Measurements from ENCODE around the gene VAV3. TPM values are rescaled to one million over a fixed set of nuclear protein-coding genes. Genes with fewer than 3 reads are reported as not detected.

VAV3 gene
- total and polyA plus RNA-seq, 4 donors = 1.7 to 14.4 (median 7.6) TPM

- Histone ChIP-seq H3K27ac (ENCODE audit: low read depth in 1 of 2, low read length in 1 of 2) (no peak overlapping the region), H3K36me3 (ENCODE audit: control insufficient read depth in 4 of 4, insufficient read depth in 4 of 4, low read length in 4 of 4) (no peaks in the 10 kb centered on the region), H3K9me3 (ENCODE audit: control insufficient read depth in 4 of 4, insufficient read depth in 3 of 4, low read length in 3 of 4) (peaks cover 0 to 2% (median 0%) of the 10 kb centered on the region in 4 donors), H3K4me1 (ENCODE audit: control insufficient read depth in 5 of 5, insufficient read depth in 5 of 5, low read length in 5 of 5) (peaks cover 0 to 6% (median 0%) of the 10 kb centered on the region in 5 donors), H3K27me3 (ENCODE audit: control insufficient read depth in 3 of 3, insufficient read depth in 3 of 3, low read length in 2 of 3) (no peaks in the 10 kb centered on the region), H3K4me3 (no peak overlapping the region), H3K9ac (ENCODE audit: insufficient read depth in 1 of 2, low read length in 2 of 2) (no peak overlapping the region)
- ATAC-seq (ENCODE audit: insufficient read depth, low FRiP score) (no peak), DNase-seq (no peak)
- TF ChIP-seq CTCF (IDR thresholded peaks at IDR 0.05; ENCODE audit: control extremely low read depth, extremely low read depth) = no peak
- 99% methylated on average over 15 of the region's 15 CpGs for WGBS, 2 donors
Measured at GRCh38 chr1:107570768-107571167, 394.2 kb downstream of the VAV3 start.

GRCh38 chr1:107563441-107563840 lies 401.5 kb downstream of the VAV3 start:
- WGBS, 2 donors = 77 to 86% methylated on average over 3 of the region's 3 CpGs
- DNase-seq = no peak

GRCh38 chr1:107559881-107560280 lies 405.1 kb downstream of the VAV3 start:
- Histone ChIP-seq H3K27ac (ENCODE audit: low read depth in 1 of 2, low read length in 1 of 2) (no peak overlapping the region), H3K27me3 (ENCODE audit: control insufficient read depth in 3 of 3, insufficient read depth in 3 of 3, low read length in 2 of 3) (no peaks in the 10 kb centered on the region), H3K4me1 (ENCODE audit: control insufficient read depth in 5 of 5, insufficient read depth in 5 of 5, low read length in 5 of 5) (no peaks in the 10 kb centered on the region), H3K9me3 (ENCODE audit: control insufficient read depth in 4 of 4, insufficient read depth in 3 of 4, low read length in 3 of 4) (no peaks in the 10 kb centered on the region), H3K4me3 (no peak overlapping the region), H3K36me3 (ENCODE audit: control insufficient read depth in 4 of 4, insufficient read depth in 4 of 4, low read length in 4 of 4) (no peaks in the 10 kb centered on the region), H3K9ac (ENCODE audit: insufficient read depth in 1 of 2, low read length in 2 of 2) (no peak overlapping the region)
- 89 to 94% methylated on average over 3 of the region's 3 CpGs for WGBS, 2 donors
- ATAC-seq (ENCODE audit: insufficient read depth, low FRiP score) (no peak), DNase-seq (no peak)
- no peak for TF ChIP-seq CTCF (IDR thresholded peaks at IDR 0.05; ENCODE audit: control extremely low read depth, extremely low read depth)

More at GRCh38 chr1:107563441-107563840, 401.5 kb downstream of the VAV3 start:
- Histone ChIP-seq H3K36me3 (ENCODE audit: control insufficient read depth in 4 of 4, insufficient read depth in 4 of 4, low read length in 4 of 4) (no peaks in the 10 kb centered on the region), H3K27ac (ENCODE audit: low read depth in 1 of 2, low read length in 1 of 2) (no peak overlapping the region), H3K4me3 (no peak overlapping the region), H3K4me1 (ENCODE audit: control insufficient read depth in 5 of 5, insufficient read depth in 5 of 5, low read length in 5 of 5) (peaks cover 0 to 8% (median 0%) of the 10 kb centered on the region in 5 donors), H3K9ac (ENCODE audit: insufficient read depth in 1 of 2, low read length in 2 of 2) (no peak overlapping the region), H3K27me3 (ENCODE audit: control insufficient read depth in 3 of 3, insufficient read depth in 3 of 3, low read length in 2 of 3) (no peaks in the 10 kb centered on the region), H3K9me3 (ENCODE audit: control insufficient read depth in 4 of 4, insufficient read depth in 3 of 4, low read length in 3 of 4) (no peaks in the 10 kb centered on the region)
- ATAC-seq (ENCODE audit: insufficient read depth, low FRiP score) = no peak
- no peak for TF ChIP-seq CTCF (IDR thresholded peaks at IDR 0.05; ENCODE audit: control extremely low read depth, extremely low read depth)

GRCh38 chr1:107557095-107557494 lies 407.9 kb downstream of the VAV3 start:
- Histone ChIP-seq H3K4me3 (no peak overlapping the region), H3K36me3 (ENCODE audit: control insufficient read depth in 4 of 4, insufficient read depth in 4 of 4, low read length in 4 of 4) (no peaks in the 10 kb centered on the region), H3K4me1 (ENCODE audit: control insufficient read depth in 5 of 5, insufficient read depth in 5 of 5, low read length in 5 of 5) (peaks cover 0 to 9% (median 0%) of the 10 kb centered on the region in 5 donors), H3K9me3 (ENCODE audit: control insufficient read depth in 4 of 4, insufficient read depth in 3 of 4, low read length in 3 of 4) (no peaks in the 10 kb centered on the region), H3K9ac (ENCODE audit: insufficient read depth in 1 of 2, low read length in 2 of 2) (no peak overlapping the region), H3K27me3 (ENCODE audit: control insufficient read depth in 3 of 3, insufficient read depth in 3 of 3, low read length in 2 of 3) (no peaks in the 10 kb centered on the region), H3K27ac (ENCODE audit: low read depth in 1 of 2, low read length in 1 of 2) (no peak overlapping the region)
- ATAC-seq (ENCODE audit: insufficient read depth, low FRiP score) (no peak), DNase-seq (no peak)
- TF ChIP-seq CTCF (IDR thresholded peaks at IDR 0.05; ENCODE audit: control extremely low read depth, extremely low read depth) = no peak
- 93 to 94% methylated on average over 2 of the region's 2 CpGs for WGBS, 2 donors
